ENCODE measurements around the gene BNIP2. TPM values are rescaled to one million over a fixed set of nuclear protein-coding genes. Genes with fewer than 3 reads are reported as not detected.

BNIP2 gene
- total RNA-seq, 1 donor from 2014 or later = 81.4 TPM

DNA sequence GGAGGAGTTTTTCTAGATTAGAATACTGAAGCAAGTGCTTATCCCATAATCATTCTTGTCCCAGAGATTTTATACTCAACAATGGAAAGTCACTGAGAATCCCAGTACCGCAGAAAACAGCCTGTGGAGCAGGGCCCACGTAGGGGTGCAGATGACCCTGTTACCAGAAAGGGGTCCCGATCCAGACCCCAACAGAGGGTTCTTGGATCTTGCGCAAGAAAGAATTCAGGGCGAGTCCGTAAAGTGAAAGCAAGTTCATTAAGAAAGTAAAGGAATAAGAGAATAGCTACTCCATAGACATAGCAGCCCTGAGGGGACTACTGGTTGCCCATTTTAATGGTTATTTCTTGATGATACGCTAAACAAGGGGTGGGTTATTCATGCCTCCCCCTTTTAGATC, 75.0 kb downstream of the BNIP2 start:
- no peaks in the 10 kb centered on the region for H3K9me3 Mint-ChIP-seq
- H3K79me2 ChIP-seq (ENCODE audit: low read depth) = no peaks in the 10 kb centered on the region
- H3K27ac ChIP-seq = no peak overlapping the region
- H3K4me3 ChIP-seq = no peak overlapping the region
- H4K20me1 ChIP-seq (ENCODE audit: low read depth) = no peaks in the 10 kb centered on the region
- peaks cover 9% of the 10 kb centered on the region for H3K4me1 Mint-ChIP-seq
- H3K4me1 ChIP-seq = no peaks in the 10 kb centered on the region
- peaks cover 14% of the 10 kb centered on the region for H3K27me3 ChIP-seq
- peak overlapping the region; percentile 46 for H3K27ac Mint-ChIP-seq
- no peak overlapping the region for H3K4me2 ChIP-seq
- no peak overlapping the region for H2AFZ ChIP-seq (replicated peaks)
- TF ChIP-seq, protein P1, sequence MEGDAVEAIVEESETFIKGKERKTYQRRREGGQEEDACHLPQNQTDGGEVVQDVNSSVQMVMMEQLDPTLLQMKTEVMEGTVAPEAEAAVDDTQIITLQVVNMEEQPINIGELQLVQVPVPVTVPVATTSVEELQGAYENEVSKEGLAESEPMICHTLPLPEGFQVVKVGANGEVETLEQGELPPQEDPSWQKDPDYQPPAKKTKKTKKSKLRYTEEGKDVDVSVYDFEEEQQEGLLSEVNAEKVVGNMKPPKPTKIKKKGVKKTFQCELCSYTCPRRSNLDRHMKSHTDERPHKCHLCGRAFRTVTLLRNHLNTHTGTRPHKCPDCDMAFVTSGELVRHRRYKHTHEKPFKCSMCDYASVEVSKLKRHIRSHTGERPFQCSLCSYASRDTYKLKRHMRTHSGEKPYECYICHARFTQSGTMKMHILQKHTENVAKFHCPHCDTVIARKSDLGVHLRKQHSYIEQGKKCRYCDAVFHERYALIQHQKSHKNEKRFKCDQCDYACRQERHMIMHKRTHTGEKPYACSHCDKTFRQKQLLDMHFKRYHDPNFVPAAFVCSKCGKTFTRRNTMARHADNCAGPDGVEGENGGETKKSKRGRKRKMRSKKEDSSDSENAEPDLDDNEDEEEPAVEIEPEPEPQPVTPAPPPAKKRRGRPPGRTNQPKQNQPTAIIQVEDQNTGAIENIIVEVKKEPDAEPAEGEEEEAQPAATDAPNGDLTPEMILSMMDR (IDR thresholded peaks at IDR 0.05) = no peak
- no peak for TF ChIP-seq EZH2 (IDR thresholded peaks at IDR 0.05)
- no peak for TF ChIP-seq EZH2phosphoT487 (IDR thresholded peaks at IDR 0.05)
- H3K36me3 Mint-ChIP-seq = no peaks in the 10 kb centered on the region
- H3K4me3 Mint-ChIP-seq = no peak overlapping the region
- DNase-seq (ENCODE audit: low spot score) = no peak
- no peaks in the 10 kb centered on the region for H3K36me3 ChIP-seq
- no peaks in the 10 kb centered on the region for H3K9me3 ChIP-seq (ENCODE audit: low read depth)
- no peaks in the 10 kb centered on the region for H3F3A ChIP-seq (ENCODE audit: low read depth)
- peaks cover 11% of the 10 kb centered on the region for H3K27me3 Mint-ChIP-seq (ENCODE audit: insufficient read depth, low read depth)
- H3K9ac ChIP-seq = no peak overlapping the region

DNA sequence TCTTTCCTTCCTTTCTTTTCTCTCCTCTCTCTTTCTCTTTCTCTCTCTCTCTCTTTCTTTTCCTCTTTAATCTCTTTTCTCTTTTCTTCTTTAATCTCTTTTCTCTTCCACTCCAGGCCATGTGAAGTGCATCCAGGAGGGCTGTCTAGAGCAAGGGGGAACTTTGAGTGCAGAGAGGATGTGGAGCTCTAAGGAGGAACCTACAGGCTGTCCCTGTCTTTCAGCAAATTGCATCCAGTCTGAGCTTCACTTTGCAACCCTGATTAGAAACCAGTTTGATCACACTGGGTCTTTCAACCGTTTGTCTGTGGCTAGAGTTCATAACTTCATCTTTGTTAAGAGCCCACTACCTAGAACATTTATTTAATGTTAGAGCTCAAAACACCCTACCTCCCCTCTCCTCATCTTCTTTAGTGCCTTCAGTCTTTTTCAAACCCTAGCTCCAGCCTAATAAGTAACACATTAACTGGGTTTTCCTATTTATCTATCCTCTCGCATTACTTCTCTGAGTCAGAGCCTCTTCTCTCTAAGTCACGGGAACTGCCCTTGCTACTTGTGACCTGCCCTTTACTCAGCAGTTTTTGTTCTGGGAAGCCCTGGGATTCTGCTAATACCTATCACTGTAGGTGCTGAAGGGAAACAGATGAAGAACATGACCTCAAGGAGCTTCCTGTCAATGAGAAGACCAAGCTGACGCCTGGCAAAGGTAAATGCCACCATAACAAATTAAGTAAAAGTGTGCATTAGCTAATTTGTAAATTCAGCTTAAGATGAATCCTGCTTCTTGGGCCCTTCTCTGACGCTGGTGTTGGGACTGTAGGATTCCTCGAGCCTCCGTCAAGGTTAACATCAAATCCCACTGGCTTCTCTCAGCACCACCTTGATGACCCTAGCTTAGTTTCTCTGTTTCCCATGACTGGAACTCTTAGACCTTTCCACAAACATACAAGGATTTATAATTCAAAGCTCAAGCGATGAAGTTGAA, 77.6 kb downstream of the BNIP2 start, which contains the start of gene GCNT3:
Gene GCNT3, plus strand, starts transcription at position 508 of the 985 bp plus-strand sequence. CDS start 6,456 bp downstream, outside the sequence.
- Histone ChIP-seq H3K9ac (no peak within 1 kb of the TSS), H3K4me1 (no peaks in the 10 kb centered on the region), H3K9me3 (ENCODE audit: low read depth) (no peaks in the 10 kb centered on the region), H3K27me3 (peaks cover 1% of the 10 kb centered on the region), H2AFZ (replicated peaks) (no peak within 1 kb of the TSS), H3K4me3 (no peak within 1 kb of the TSS), H3F3A (ENCODE audit: low read depth) (no peaks in the 10 kb centered on the region), H3K4me2 (no peak within 1 kb of the TSS), H3K79me2 (ENCODE audit: low read depth) (no peaks in the 10 kb centered on the region), H3K36me3 (no peaks in the 10 kb centered on the region), H4K20me1 (ENCODE audit: low read depth) (no peaks in the 10 kb centered on the region), H3K27ac (no peak within 1 kb of the TSS)
- H3K27ac Mint-ChIP-seq = no peak within 1 kb of the TSS
- peaks cover 8% of the 10 kb centered on the region for H3K4me1 Mint-ChIP-seq
- TF ChIP-seq, protein P1 (IDR thresholded peaks at IDR 0.05) = no peak
- TF ChIP-seq EZH2phosphoT487 (IDR thresholded peaks at IDR 0.05) (no peak), EZH2 (IDR thresholded peaks at IDR 0.05) (no peak)
- H3K9me3 Mint-ChIP-seq = no peaks in the 10 kb centered on the region
- DNase-seq (ENCODE audit: low spot score) = no peak
- H3K27me3 Mint-ChIP-seq (ENCODE audit: insufficient read depth, low read depth) = peaks cover 11% of the 10 kb centered on the region
- H3K36me3 Mint-ChIP-seq = no peaks in the 10 kb centered on the region
- no peak within 1 kb of the TSS for H3K4me3 Mint-ChIP-seq

DNA sequence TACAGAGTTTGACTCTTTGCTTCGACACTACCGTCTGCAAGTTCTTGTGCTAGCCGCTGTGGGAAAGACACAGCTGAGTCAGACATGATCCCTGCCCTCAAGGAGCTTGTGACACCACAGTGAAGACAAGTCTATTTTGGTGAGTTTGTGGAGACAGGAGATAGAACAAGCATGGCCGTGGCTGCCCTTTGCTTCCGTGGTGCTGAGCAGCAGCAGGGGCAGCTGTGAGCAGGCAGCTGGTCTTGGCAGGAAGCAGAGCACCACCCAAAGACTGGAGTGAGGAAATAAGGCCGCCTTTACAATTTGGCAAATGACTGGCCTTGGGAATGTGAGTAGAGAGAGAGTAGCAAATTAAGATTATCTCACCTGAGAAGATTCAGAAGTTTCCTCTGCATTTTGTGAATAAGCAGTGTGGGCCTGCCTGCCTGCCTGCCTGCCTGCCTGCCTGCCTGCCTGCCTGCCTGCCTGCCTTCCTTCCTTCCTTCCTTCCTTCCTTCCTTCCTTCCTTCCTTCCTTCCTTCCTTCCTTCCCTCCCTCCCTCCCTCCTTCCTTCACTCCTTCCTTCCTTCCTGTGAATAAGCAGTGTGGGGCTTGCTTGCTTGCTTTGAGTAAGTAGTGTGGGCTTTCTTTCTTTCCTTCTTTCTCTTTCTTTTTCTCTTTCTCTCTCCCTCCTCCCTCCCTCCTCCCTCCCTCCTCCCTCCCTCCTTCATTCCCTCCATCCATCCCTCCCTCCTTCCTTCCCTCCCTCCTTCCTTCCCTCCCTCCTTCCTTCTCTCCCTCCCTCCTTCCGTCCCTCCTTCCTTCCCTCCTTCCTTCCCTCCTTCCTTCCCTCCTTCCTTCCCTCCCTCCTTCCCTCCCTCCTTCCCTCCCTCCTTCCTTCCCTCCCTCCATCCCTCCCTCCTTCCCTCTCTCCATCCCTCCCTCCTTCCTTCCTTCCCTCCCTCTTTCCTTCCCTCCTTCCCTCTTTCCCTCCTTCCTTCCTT, 79.1 kb downstream of the BNIP2 start:
- Mint-ChIP-seq H3K27ac (no peak overlapping the region), H3K9me3 (no peaks in the 10 kb centered on the region), H3K27me3 (ENCODE audit: insufficient read depth, low read depth) (peaks cover 11% of the 10 kb centered on the region), H3K4me3 (no peak overlapping the region), H3K4me1 (no peaks in the 10 kb centered on the region), H3K36me3 (no peaks in the 10 kb centered on the region)
- no peak overlapping the region for H3K4me2 ChIP-seq
- no peaks in the 10 kb centered on the region for H3K4me1 ChIP-seq
- no peak overlapping the region for H3K4me3 ChIP-seq
- no peaks in the 10 kb centered on the region for H3K27me3 ChIP-seq
- H3K36me3 ChIP-seq = no peaks in the 10 kb centered on the region
- no peaks in the 10 kb centered on the region for H3K79me2 ChIP-seq (ENCODE audit: low read depth)
- DNase-seq (ENCODE audit: low spot score) = no peak
- H3K27ac ChIP-seq = no peak overlapping the region
- H3F3A ChIP-seq (ENCODE audit: low read depth) = no peaks in the 10 kb centered on the region
- TF ChIP-seq, protein P1 (IDR thresholded peaks at IDR 0.05) = no peak
- TF ChIP-seq EZH2phosphoT487 (IDR thresholded peaks at IDR 0.05) (no peak), EZH2 (IDR thresholded peaks at IDR 0.05) (no peak)
- no peaks in the 10 kb centered on the region for H3K9me3 ChIP-seq (ENCODE audit: low read depth)
- no peak overlapping the region for H2AFZ ChIP-seq (replicated peaks)
- H4K20me1 ChIP-seq (ENCODE audit: low read depth) = no peaks in the 10 kb centered on the region
- H3K9ac ChIP-seq = no peak overlapping the region

Other genes with a start within 250 kb of the BNIP2 start
- not detected in 2 replicates for gene GCNT3, start 77.5 kb downstream of the BNIP2 start, total RNA-seq (ENCODE audit: low replicate concordance)
- gene GTF2A2, start 31.8 kb downstream of the BNIP2 start, total RNA-seq (ENCODE audit: low replicate concordance) = 57.9 and 83.1 TPM in 2 replicates

Measured in neural progenitor cell (in vitro differentiated cells).